HG03097 (cell line): ENCODE results near the gene SAMD14.

Experiments used
- ATAC-seq: cut with Tn5 transposase; IDR thresholded peaks from one replicate; pipeline ENCODE4 v1.9.1; 2021; ENCODE audit not compliant: unreplicated experiment, low FRiP score

Gene SAMD14

DNA sequence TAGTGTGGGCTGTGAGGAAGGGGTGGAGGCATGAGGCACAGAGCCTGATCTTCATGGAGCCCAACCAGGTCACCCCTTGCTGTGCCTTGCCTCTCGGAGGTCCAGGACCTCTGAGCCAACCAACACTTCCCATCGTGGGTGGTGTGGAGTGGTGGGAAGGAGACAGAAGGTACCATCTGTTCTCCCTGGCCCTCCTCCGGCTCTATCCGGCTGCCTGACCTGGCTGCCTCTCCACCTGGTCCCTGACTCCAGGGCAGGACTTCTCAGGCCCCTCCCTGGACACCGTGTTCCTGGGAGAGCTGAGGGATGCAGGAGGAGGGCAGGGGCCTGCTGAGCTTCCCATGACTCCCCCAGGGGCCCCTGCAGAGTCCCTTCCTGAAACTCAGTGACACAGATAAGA is 31.0 kb downstream of the SAMD14 start:
- no peak for ATAC-seq

- ATAC-seq: no peak
These were observed 31.4 kb downstream of the SAMD14 start for GRCh38 chr17:50098583-50098982.

GRCh38 chr17:50097926-50098325 is 32.0 kb downstream of the SAMD14 start:
- no peak for ATAC-seq

GRCh38 chr17:50097455-50097854 is 32.5 kb downstream of the SAMD14 start:
- no peak for ATAC-seq

GRCh38 chr17:50096758-50097157 is 33.2 kb downstream of the SAMD14 start:
- ATAC-seq: no peak

DNA sequence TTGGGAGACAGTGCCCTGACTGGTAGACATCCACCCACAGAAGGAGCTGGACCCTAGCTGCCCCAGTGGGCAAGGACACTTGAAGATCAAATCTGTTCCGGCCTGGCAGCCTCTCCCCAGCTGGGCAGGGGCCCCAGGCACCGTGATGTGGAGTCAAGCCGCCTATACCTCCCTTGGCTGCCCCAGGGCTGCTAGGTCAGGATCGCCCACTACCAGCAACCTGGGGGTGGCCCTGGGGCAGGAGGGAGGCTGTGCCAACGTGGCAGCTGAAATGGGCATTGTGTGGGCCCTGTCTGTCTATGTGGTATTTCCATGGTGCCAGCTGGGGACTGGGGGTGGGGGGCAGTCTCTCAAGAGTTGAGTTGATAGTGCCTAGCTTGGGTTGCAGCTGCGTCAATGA is 33.9 kb downstream of the SAMD14 start:
- ATAC-seq: no peak

DNA sequence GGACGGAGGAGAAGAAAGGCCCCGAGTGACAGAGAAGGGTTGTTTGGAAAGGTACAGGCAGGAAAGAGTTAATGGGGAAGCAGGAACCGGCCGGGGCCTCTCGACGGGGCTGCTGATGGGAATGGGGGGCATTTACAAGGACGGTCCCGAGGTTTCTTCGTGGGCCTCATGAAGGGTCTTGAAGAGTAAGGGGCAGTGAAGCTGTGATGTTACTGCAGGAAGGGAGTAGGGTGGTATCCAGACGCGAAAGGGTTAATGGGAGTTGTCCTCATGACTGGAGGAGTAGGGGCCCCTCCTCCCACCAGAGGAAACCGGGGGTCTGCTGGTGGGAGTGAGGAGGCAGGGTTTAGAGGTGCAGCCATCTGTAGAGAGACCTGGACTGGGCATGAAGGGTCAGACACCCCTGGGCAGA is 34.3 kb downstream of the SAMD14 start:
- ATAC-seq: no peak

GRCh38 chr17:50094753-50095619 is 35.0 kb downstream of the SAMD14 start, which contains the start of gene PDK2:
Gene PDK2, plus strand, starts transcription at chr17:50095351. Its CDS starts 85 bp downstream, at chr17:50095436.
- peak; percentile 83 for ATAC-seq

DNA sequence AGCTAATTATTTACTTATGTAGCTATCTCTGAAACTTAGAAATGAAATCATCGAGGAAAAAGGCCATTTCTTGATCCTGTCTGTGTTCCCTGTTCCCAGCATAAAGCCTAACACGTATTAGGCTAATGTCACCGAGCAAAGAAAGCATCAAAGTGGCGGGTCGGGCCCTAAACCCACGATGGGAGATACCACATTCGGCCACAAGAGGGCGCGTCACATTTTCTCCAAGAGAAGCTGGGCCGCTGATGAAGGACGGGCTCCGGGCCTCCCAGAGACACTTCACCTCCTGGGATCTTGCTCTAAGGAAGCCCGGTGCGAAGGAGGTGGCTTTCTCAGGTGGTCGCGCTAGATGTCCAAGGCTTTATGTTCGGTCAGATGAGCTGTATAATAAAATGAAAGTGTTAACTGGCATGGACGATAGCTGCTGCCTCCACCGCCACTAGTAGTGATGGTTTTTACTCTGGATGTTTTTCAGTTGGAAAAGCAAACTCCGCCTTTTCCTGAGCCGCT is 35.7 kb downstream of the SAMD14 start:
- peak; percentile 38 for ATAC-seq

- no peak for ATAC-seq
These were observed 36.2 kb downstream of the SAMD14 start for GRCh38 chr17:50093807-50094206.

DNA sequence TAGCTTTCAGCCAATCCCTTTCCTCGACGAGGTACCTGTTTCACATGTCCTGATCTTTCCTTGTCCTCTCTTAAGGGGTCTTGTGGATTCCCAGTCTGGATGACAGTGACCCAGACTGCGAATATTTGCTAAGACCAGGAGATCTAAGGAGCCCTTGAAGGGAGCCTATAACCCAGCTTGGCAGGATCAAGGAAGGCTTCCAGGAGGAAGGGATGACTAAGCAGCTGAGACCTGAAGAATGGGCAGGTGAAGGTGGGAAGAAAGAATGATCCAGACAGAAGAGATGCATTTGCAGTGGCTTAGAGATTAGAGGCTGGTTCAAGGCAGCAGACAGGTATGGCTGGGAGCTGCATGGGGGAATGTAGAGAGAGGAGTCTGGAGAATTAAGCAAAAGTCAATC is 36.7 kb downstream of the SAMD14 start:
- ATAC-seq: no peak

- ATAC-seq: no peak
These were observed 38.1 kb downstream of the SAMD14 start for GRCh38 chr17:50091918-50092285.

- ATAC-seq: no peak
These were observed 38.7 kb downstream of the SAMD14 start for GRCh38 chr17:50090971-50091917.

GRCh38 chr17:50090071-50090470 is 39.9 kb downstream of the SAMD14 start:
- ATAC-seq: no peak

GRCh38 chr17:50088952-50089825 is 40.8 kb downstream of the SAMD14 start:
- ATAC-seq: no peak

DNA sequence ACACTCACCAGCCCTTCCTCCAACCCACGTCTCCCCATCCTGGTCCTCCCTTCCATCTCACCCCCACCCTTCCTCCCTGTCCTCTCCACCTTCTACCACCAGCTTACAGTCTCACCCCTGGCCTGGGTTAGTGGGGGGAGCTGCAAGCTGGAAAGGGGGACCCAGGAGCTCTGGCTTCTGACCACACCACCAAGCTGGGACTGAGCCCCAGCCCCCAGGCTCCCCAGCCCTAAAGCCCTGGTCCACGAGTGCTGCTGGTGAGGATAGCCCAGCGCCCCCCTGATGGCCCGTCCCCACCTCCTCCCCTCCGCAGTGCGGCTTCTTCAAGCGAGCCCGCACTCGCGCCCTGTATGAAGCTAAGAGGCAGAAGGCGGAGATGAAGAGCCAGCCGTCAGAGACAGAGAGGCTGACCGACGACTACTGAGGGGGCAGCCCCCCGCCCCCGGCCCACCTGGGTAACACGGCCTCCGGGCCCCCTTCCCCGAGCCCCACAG is 42.0 kb downstream of the SAMD14 start:
- no peak for ATAC-seq

DNA sequence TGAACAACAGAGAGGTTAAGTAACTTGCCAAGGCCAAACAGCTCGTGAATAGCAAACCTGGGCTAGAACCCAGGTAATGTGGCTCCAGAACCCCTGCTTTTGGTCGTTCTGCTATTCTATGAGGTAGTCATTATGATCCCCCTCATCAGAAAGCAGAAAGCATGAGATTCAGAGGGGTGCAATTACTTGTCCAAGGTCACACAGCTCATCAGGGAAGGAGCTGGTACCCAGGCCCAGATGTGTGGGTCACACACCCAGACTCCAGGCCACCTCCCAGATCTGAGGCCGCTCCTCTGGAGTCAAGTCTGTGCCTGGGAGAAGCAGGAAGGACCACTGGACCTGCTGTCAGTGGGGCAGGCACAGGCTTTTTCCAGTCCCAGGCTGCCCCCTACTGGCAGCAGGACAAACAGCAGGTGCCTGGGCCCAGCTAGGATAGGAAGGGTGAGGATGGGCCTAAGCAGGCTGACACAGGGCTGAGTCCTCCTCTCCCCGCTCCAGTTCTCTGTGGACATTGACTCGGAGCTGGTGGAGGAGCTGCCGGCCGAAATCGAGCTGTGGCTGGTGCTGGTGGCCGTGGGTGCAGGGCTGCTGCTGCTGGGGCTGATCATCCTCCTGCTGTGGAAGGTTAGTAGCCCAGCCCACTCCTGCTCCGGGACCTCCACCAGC is 42.6 kb downstream of the SAMD14 start:
- ATAC-seq: no peak

DNA sequence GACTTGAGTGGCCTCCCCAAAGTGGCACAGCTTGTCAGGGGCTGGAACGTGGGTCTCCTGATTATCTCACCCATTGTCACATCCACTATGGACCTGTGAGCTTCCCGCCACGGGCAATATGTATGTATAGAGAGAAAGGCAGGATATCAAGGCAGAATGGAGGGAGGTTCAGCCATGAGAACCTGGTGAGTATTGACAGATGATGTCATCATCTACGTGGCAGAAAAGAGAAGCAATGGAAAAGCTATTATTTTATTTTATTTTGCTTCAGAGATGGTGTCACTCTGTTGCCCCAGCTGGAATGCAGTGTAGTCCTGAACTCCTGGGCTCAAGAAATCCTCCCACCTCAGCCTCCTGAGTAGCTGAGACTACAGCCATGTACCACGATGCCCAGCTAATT is 48.2 kb downstream of the SAMD14 start:
- ATAC-seq: no peak

DNA sequence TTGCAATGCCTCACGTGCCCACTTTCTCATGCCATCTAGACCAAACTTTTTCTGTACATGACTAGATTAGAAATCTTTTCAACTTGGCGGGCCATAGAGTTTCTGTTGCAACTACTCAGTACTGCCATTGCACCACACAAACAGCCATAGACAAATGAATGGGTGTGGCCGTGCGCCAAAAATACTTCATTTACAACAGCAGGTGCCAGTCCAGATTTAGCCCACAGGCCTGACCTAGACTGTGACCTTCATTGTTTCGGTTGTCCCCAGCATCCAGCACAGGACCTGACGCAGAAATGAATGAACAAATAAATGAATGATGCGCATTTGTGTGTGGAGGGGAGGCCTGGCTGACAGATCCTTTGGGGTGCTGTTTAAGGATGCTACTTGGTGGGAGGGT is 49.1 kb downstream of the SAMD14 start:
- no peak for ATAC-seq

DNA sequence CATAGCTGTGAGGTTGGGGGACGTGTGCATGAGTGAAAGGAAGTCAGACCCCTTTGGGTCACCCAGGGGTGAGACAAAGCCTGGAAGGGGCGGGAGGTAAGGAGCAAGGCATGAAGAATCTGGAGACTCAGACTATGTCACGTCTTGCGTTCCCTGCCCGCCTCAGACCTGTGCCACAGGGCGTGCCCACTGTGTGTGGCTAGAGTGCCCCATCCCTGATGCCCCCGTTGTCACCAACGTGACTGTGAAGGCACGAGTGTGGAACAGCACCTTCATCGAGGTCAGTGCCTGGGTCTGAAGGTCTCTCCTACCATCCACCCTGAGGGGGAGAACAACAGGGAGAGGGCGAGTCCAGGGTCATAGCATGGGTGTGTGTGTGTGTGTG is 49.9 kb downstream of the SAMD14 start:
- ATAC-seq: no peak
